Measurements from ENCODE around the gene VAC14.
"Not testable (repeated sequence)": the region's sequence is repeated elsewhere in the genome, so short reads cannot be mapped to it uniquely, and the experiment has no call there.

VAC14 gene

DNA sequence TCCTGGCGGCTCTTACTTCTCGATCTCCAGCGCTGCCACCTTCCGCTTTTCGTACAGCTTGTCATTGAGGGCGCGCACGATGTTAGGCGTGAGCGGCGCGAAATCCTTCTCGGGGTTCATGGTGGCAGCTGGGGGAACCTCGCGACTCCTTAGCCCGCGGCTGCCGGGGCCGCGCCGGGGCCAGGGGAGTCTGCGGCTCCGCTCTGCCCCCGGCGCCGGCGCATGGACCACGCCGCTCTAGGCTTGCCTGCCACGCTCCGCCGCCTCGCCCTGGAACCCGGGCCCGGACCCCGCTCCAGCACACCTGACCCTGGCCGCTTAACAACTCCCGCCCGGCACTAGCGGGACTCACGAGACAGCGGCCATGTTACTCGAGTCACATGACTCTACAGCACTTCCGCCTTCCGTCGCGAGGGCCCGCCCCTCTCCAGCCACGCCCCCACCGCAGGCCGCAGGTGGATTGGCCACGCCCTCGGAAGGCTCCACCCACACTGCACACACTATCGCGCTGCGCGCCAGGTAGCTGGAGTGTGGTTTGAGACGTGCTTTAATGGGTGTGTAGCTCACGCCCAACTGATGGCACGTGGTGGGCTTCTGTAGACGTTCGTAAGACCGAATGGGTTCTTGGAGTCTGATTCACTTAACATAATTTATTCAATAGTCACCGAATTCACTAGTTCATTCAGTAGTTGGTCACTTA, at the start of gene VAC14:
VAC14 (minus strand) TSS at position 378 of the 700 bp plus-strand sequence; CDS start at position 120, 258 bp downstream.
- in situ Hi-C loops (cut with MboI; ENCODE audit: low sequenced_read_pairs), result no loop called here

DNA sequence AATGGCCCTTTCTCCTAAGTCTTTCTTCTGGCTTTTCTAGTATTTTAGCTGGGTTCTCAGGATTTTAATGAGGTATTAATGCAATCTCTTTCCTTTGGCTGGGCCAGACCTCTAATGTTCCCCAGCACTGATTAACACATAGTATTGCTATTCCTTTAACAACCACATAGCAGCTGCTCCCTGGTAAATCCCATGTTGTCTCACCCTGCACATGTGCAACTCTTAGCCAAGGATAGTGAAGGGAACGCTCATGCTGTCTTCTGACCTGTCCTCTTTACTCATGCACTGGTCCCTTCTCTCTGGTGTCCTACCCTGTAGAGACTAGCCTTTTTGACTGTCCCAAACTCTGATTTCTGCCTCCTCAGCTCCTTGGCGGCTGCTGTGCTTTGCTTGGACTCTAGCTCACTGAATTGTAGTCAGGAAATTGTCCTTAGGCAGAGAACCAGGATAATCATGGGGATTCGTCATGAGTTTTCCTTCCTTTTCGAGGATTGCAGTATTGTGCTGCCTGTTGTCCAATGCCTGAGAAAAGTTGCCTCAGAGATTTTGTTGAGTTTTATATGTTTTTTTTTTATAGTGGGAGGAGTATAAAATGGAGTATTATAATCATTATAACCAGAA, 22.6 kb upstream of the VAC14 start:
- in situ Hi-C loops (cut with MboI; ENCODE audit: low sequenced_read_pairs), result not testable (repeated sequence)

DNA sequence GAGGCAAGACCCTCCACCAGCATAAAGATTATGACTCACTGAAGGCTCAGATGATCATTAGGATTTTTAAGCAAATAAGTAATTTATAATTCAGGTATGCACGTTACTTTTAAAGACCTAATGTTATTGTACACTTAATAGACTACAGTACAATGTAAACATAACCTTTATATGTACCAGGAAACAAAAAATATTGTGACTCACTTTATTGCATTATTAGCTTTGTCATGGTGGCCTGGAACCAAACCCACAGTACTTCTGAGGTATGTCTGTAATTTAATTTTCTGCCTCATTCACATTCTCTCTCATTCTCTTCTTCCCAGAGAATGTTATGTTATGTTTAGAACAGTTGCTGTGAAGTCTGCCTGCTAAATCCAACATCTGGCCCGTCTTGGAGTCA, 21.8 kb upstream of the VAC14 start:
- in situ Hi-C loops (cut with MboI; ENCODE audit: low sequenced_read_pairs), result not testable (repeated sequence)

DNA sequence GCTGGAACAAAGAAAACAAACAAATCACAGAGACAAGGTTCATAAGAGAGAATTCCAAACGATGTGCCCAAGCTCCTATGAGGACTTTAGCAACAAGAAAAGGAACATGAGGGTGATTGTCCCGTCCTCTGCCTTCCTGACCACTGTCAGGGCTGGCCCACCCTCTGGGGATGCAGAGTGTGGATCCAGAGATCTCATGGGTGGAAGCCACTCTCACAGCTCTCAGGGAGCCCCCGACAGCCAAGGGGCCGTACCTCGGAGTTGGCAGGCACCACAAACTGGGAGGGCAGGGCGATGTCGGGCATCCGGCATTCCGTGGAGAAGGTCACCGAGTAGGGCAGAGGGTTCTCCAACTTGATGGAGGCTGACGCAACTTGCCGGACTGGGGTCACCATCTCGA, 17.1 kb upstream of the VAC14 start:
- in situ Hi-C loops (cut with MboI; ENCODE audit: low sequenced_read_pairs), result not testable (repeated sequence)

DNA sequence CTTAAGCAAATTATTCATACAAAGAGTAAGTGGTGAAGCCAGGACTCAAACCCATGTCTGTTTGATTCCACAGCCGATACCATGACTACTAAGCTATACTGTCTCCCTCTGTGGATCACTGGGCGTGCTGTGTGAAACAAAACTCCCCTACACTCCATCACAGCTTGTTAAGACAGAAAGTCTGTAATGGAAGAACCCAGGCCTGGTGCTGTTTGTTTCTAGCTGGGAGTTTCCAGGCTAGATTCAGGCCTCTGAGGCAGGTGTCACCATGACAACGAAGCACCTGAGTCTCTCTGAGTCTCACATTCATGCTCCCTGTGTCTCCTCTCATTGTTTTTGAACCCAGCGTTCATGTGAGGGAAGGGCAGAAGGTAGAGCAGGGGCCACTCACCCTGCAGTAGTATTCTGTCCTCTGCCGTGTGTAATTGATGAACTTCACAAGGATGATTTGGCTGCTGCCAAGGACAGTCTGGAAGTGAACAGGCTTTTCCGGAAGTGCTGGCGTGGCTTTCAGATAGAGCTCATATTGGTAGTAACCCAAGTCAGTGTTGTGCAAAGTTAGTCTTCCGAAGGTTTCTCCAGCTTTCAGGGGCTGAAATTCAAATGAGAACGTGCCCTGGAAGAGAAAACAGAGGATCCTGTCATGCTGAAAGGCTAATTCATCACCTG, 8.6 kb upstream of the VAC14 start:
- in situ Hi-C loops (cut with MboI; ENCODE audit: low sequenced_read_pairs), result no loop called here

DNA sequence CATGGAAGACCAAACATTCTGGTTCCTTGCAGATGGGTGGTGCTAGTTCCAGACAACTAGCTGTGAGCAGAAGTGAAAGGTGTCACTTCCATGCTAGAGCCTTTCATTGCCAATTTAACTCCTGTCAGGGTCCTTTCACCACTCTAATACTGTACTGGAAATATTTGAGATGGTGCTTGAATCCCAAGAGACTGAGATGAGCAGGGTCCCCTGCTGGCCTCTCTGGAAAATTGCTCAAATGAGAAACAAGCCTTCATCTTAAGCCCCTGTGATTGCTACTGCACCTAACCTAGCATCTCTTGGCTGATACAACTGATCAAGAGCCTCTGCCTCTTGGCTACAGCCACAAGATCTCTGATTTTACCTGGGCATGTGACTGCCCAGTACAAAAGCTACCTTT, 7.4 kb upstream of the VAC14 start:
- in situ Hi-C loops (cut with MboI; ENCODE audit: low sequenced_read_pairs), result no loop called here

DNA sequence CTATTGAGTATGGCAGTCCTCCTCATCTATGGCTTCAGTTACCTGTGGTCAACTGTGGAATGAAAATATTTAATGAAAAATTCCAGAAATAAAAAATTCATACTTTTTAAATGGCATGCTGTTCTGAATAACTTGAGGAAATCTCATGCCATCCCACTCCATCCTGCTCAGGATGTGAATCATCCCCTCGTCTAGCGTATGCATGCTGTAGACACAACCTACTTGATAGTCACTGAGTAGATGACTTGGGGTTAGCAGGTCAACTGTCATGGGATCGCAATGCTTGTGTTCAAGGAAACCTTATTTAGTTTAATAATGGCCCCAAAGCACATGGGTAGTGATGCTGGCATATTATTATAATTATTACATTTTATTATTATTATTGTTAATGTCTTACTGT, 4.8 kb upstream of the VAC14 start:
- in situ Hi-C loops (cut with MboI; ENCODE audit: low sequenced_read_pairs), result no loop called here

DNA sequence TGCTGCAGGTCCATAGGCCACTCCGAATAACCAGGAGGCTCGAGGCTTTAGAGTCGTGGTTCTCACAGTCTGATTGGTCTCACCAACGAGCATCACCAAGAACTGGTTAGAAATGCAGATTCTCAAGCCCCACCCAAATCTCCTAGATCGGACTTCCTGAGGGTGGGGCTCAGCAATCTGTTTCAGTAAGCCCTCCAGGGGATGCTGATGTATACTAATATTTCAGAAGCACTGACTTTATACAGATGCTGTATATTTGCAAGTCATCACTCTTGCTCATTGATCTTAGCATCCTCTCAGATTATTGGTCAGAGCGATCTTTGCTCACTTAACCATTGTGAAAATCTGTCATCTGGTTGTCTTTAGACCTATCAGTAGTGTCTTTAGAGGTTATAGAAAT, 4.4 kb upstream of the VAC14 start:
- in situ Hi-C loops (cut with MboI; ENCODE audit: low sequenced_read_pairs), result no loop called here

DNA sequence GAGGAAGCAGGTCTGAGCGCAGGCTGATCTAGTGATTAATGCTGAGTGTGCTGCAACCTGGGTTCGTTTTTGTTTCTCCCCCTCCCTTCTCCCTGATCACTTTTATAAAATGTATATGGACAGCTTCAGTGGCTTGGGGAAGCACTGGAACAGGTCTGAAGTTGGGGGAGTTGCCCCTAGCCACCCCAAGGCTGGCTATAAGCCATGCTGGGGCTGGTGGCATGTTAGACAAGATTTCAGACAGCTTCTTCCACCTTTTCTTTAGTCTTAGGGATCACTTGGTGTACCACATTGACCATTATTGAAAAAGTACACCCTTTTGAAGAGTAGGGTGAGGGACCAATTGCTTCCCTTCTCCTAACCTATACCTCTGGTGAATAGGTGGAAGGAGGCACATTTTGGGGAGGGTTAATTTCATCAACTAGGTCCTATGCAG, 3.8 kb upstream of the VAC14 start:
- in situ Hi-C loops (cut with MboI; ENCODE audit: low sequenced_read_pairs), result no loop called here

DNA sequence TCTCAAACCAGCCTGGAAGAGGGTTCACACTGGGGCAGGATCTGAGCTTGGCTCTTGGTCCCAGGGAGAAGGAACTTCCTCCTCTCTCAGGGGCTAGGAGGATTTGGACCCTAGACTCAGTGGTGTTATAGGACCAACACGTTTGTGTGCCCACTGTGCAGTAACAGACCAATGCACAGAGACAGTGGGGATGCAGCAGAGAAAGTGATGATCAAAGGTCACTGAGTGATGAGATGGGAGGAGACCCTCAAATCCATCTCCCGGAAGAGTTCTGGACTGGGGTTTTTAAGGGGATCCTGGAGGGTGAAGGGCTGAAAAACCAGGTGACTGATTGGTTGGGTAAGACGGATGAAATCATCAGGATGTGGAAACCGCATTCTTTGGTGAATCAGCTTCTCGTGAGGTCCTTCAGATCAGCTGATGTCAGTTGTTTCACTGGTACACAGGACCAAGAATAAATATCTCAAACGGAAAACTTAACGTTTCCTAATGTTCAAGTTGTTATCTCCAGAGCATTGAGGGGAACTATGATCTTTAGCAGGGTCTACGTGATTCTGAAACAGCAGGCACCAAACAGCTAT, 3.3 kb upstream of the VAC14 start:
- in situ Hi-C loops (cut with MboI; ENCODE audit: low sequenced_read_pairs), result no loop called here

DNA sequence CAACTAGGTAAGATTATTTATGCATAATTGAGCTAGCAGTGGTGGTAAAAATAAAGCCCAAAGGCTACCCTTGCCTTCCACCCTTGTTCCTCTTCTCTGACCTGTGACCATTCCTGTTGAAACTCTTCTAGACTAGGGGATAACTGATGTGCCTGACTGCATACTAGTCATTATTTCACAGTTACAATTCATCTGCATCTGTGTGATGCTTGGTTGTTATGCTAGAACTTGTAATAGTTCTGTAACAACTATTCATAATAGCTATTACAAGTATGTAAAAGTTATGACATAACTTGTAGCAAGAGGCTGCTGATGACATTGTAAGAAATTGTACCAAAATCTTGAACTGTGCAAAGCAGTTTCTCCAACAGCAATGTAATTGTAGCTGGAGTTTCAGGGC, 2.4 kb upstream of the VAC14 start:
- in situ Hi-C loops (cut with MboI; ENCODE audit: low sequenced_read_pairs), result no loop called here

DNA sequence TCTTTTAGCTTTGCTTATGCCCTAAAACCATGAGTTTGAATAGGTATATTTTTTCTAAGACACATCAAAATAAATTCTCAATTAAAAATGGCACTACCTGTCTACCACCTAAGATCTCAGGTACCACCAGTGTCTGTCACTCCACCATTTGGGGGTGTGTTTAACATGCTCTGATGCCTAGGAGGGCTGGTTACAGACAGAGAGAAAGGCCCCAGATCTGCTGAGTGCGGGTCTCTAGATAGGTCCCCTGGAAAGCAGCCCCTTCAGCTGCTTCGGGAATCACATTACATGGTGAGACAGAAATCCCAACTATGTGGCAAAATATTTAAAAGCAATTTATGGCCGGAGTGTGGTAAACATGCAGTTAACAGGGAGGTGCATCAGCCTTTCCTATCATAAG, 653 bp upstream of the VAC14 start:
- in situ Hi-C loops (cut with MboI; ENCODE audit: low sequenced_read_pairs), result no loop called here

DNA sequence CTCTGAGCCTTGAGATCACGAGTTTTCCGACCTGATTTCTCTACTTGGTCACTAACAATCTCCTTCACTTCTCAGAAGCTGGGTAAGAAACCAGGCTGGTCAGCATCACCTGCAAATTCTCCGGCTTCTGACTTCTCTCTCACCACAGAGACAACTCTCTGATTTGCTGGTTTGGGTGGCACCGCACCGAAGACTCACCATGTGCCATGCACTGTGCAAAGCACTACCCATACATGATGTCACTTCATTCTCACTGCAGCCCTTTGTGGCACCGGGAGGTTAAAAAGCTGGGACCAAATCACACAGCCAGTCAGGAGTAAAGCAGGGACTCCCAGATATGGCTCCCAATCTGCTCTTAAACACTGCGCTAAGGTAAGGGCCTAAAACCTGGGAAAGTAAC, 647 bp downstream of the VAC14 start:
- in situ Hi-C loops (cut with MboI; ENCODE audit: low sequenced_read_pairs), result no loop called here

DNA sequence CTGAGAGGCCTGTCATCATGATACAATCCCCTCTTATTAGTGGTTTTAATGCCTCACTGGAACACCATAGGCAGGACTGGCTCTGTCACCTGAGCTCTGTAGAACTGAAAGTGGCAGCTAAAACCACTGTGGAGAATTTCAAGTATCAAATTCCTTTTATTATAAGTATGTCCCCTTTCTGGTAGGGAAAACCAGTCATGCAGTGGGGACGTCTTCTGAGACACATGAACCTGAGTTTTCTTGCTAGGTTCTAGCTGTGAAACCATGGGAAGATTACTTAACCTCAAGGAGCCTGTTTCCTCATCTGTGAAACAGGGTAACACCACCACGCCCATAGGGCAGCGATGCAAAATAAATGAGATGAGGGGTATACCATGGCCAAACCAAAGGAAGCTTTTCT, 4.7 kb downstream of the VAC14 start:
- in situ Hi-C loops (cut with MboI; ENCODE audit: low sequenced_read_pairs), result no loop called here

DNA sequence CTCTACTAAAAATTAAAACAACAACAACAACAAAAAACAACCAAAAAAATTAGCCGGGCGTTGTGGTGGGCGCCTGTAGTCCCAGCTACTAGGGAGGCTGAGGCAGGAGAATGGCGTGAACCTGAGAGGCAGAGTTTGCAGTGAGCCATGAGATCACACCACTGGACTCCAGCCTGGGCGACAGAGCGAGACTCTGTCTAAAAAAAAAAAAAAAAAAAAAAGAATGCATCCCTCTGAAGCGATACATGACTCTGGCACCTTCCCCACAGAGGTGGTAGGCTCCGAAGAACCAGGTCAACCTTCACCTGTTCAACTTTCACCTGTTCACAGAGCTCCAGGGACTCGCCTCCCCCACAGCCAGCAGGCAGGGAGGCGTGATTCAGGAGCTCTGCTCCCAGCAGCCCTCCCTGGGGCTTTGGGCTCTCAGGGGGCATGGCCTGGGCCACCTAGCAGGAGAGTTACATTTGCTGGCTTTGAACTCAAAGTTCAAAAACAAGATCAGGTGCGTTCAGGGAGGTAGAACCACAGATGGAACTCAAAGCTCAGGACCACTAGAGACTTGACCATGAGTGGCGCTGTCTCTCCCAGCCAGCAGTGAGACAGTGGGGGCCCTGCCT, 5.6 kb downstream of the VAC14 start:
- in situ Hi-C loops (cut with MboI; ENCODE audit: low sequenced_read_pairs), result no loop called here

DNA sequence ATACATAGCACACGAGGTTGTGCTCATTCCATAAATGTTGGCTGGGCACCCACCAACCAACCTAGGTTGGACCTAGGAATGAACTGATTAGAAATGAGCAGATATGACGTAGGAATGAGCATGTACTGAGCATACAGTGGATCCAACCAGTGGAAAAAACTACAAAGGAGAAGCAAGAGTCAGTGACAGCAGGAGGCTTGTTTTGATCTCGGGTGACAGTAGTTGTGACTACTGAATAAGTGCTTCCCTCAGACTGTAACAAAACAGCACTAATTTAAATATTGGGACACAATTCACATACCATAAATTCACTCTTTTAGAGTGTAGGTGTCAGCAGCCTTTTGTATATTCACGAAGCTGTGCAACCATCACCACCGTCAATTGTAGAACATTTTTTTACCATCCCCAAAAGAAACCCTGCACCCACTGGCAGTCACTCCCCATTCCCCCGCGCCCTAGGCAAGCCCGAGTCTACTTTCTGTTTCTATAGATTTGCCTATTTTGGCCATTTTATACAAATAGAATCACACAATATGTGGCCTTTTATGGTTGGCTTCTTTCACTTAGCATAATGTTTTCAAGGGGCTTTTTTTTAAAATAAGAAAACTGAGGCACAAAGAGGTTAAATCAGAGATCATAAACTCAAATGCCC, 7.0 kb downstream of the VAC14 start:
- in situ Hi-C loops (cut with MboI; ENCODE audit: low sequenced_read_pairs), result no loop called here

DNA sequence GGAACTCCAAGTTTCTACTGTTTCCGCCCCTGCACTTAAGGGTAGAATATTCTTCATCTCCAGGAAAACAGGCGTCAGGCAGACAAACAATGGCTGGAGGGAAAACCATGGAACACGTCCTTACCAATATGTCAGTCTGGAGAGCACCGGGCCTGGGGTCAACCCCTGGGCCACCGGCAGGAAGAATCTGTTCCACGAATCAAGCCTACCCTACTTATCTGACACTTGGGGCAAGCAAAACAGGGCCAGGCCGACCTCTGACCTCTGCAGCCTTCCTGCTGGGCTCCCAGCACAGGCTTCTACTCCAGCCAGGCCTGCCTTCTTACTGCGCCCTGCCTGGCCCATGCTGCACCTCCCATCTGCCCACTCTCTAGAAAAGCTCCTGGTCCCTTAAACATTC, 10.1 kb downstream of the VAC14 start:
- in situ Hi-C loops (cut with MboI; ENCODE audit: low sequenced_read_pairs), result no loop called here

DNA sequence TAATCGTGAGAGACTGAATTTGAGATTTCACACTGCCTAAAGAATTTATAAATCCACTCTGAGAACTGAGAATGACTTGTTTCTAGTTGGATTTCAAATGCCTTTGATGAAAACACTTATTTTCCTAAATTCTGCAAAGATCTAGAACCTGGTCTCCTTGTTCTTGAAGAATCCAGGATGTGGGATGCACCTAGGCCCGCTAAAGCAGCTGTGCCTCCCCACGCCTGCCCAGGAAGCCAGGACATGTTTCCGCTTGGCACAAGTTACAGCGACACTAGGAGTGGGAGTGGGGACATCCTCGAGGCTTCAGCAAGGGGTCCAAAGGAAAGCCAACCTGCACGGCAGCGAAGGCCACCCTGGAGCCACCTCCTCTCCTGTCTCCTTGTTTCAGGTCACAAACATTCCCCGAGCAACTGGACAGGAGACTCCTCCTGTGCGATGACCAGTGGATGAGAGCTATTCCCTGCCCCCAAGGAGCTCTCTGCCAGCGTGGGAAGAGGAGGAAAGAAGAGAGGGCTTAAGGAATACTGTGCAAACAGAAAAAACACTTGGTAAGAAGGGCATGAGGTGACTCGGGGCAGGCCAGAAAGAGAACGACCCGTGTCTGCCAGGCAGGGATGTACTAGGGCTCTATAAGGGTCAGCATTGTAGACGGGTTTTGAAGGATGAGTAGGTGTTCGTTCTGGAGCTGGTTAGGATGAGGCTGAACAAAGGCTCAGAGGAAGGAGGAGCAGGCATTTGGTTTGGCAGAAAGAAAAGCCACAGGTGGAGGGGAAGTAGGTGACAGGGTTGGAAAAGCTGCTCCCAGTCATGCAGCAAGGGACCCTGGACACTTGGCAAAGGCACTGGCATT, 11.1 kb downstream of the VAC14 start:
- in situ Hi-C loops (cut with MboI; ENCODE audit: low sequenced_read_pairs), result no loop called here

DNA sequence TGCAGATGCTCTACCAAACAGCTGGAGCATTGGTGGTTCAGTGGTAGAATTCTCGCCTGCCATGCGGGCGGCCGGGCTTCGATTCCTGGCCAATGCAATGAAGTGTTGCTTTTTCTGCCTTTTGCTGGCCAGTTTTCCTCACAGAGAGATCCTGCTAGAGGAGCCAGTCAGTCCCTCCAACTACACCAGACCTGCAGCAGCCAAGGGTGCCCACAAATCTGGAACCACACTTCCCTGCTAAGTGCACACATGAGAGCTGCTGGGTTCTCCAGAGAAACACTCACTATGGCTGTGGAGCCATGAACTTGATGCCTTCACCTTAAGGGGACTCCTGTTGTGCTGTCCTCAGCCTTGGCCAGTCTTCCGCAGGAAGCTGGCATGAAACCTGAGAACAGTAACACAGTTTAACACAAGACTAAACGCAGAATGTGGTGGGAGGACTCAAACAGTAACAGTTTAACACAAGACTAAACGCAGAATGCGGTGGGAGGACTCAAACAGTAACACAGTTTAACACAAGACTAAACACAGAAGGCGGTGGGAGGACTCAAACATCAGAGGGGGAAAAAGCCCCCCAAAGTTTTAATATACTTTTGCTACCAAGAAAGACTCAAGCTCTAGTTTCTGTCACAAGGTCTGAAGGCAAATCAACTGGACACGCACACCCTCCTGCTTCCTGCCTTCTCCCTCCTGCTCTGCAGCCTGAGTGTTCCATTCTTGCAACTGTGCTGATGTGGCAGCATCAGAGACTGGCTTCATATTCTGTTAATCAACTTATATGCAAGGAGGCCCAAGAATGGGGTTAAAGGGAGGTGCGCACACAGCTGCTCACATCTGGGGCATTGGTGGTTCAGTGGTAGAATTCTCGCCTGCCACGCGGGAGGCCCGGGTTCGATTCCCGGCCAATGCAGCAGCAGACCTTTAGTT, 12.0 kb downstream of the VAC14 start:
- in situ Hi-C loops (cut with MboI; ENCODE audit: low sequenced_read_pairs), result no loop called here

All from hTERT RPE-1 (cell line).